SK-N-SH (cell line): ENCODE results near the gene MAP4. TPM values are rescaled to one million over a fixed set of nuclear protein-coding genes. Genes with fewer than 3 reads are reported as not detected.

Experiments
- CTCF ChIA-PET: fragments of 300-600, 350-600 bp; formaldehyde crosslinking; extraction: SDS; loops from one replicate; lab custom pipeline; 2021; lab: Yijun Ruan, JAX
- POLR2A ChIA-PET: fragments of 350-600 bp; sonication (Branson Sonifier 250); formaldehyde crosslinking; extraction: SDS; loops from one replicate; lab custom pipeline; 2020; ENCODE audit warnings: antibody characterized with exemption, inconsistent platforms; lab: Yijun Ruan, JAX
- DNase-seq: peaks from one replicate; pipeline ENCODE4 v3.0.0; 2012
- H2AFZ ChIP-seq: fragments of 200-600 bp; sonication (generic); 2 replicates; pipeline ENCODE4 v1.8.1; 2016; ENCODE audit warnings: antibody characterized with exemption, mild to moderate bottlenecking, low read depth
- H3F3A ChIP-seq: fragments of 200-600 bp; sonication (generic); replicated peaks from 2 replicates; pipeline ENCODE3; 2016; ENCODE audit warnings: antibody characterized with exemption, mild to moderate bottlenecking; ENCODE audit not compliant: insufficient read depth
- H3K27ac ChIP-seq, 2 experiments: fragments of 200-500 bp in 1 of 2; fragments of 200-600 bp in 1 of 2; sonication (Bioruptor generic) in 1 of 2; sonication (generic), shearing (Covaris generic) in 1 of 2; 2 replicates each; pipeline versions ENCODE4 v1.5.1 to v1.6.1; 2014 to 2016; ENCODE audit warnings: low read depth in 2 of 2, inconsistent platforms in 1 of 2, low read length in 1 of 2, mild to moderate bottlenecking in 1 of 2, mixed read lengths in 1 of 2
- H3K27me3 ChIP-seq: fragments of 200-600 bp; sonication (generic), shearing (Covaris generic); 2 replicates; pipeline ENCODE4 v1.6.1; 2016; ENCODE audit warnings: mixed run types; ENCODE audit not compliant: insufficient read depth
- H3K36me3 ChIP-seq, 2 experiments: fragments of 200-500 bp in 1 of 2; fragments of 200-600 bp in 1 of 2; sonication (Bioruptor generic) in 1 of 2; sonication (generic) in 1 of 2; replicated peaks in 1 of 2; 2 replicates each; pipeline versions ENCODE3 to v1.5.1; 2014 to 2016; ENCODE audit warnings: low read length in 1 of 2, mild to moderate bottlenecking in 1 of 2; ENCODE audit not compliant: insufficient read depth in 2 of 2, control insufficient read depth in 1 of 2
- H3K4me1 ChIP-seq, 2 experiments: fragments of 200-500 bp in 1 of 2; fragments of 200-600 bp in 1 of 2; sonication (Bioruptor generic) in 1 of 2; sonication (generic), shearing (Covaris generic) in 1 of 2; 2 replicates each; pipeline versions ENCODE4 v1.5.1 to v1.6.1; 2014 to 2016; ENCODE audit warnings: low read depth in 1 of 2, low read length in 1 of 2, mixed run types in 1 of 2; ENCODE audit not compliant: insufficient read depth in 2 of 2, control insufficient read depth in 1 of 2
- H3K4me2 ChIP-seq: fragments of 200-600 bp; sonication (generic), shearing (Covaris generic); 2 replicates; pipeline ENCODE4 v1.6.1; 2017; ENCODE audit warnings: mixed run types
- H3K4me3 ChIP-seq, 2 experiments: fragments of 200-500 bp in 1 of 2; fragments of 200-600 bp in 1 of 2; sonication (Bioruptor generic) in 1 of 2; sonication (generic), shearing (Covaris generic) in 1 of 2; 2 replicates each; pipeline versions ENCODE4 v1.5.1 to v1.8.1; 2014 to 2016; ENCODE audit warnings: low read depth in 2 of 2, inconsistent platforms in 1 of 2, low read length in 1 of 2, mild to moderate bottlenecking in 1 of 2, mixed read lengths in 1 of 2, moderate library complexity in 1 of 2
- H3K79me2 ChIP-seq: fragments of 200-600 bp; sonication (generic); 2 replicates; pipeline ENCODE4 v1.8.1; 2017; ENCODE audit warnings: mild to moderate bottlenecking; ENCODE audit not compliant: insufficient read depth
- H3K9ac ChIP-seq: fragments of 200-600 bp; sonication (generic); 2 replicates; pipeline ENCODE4 v1.6.1; 2017; ENCODE audit warnings: mixed run types
- H3K9me2 ChIP-seq: fragments of 200-600 bp; sonication (generic); 2 replicates; pipeline ENCODE4 v1.6.1; 2017; ENCODE audit warnings: mixed run types
- H3K9me3 ChIP-seq: fragments of 200-600 bp; sonication (generic); 2 replicates; pipeline ENCODE4 v1.6.1; 2017; ENCODE audit warnings: mixed run types, mild to moderate bottlenecking, moderate library complexity
- H4K20me1 ChIP-seq: fragments of 200-600 bp; sonication (generic); 2 replicates; pipeline ENCODE4 v1.6.1; 2017; ENCODE audit warnings: mild to moderate bottlenecking, mixed run types; ENCODE audit not compliant: insufficient read depth
- CTCF ChIP-seq: fragments of 200-600 bp; sonication (generic); IDR thresholded peaks from 2 replicates; pipeline ENCODE4 v1.6.1; 2017; ENCODE audit warnings: antibody characterized with exemption, mild to moderate bottlenecking, moderate library complexity
- FOXM1 ChIP-seq: IDR thresholded peaks from 2 replicates; pipeline ENCODE4 v1.4.0; 2012; ENCODE audit warnings: low read depth, mild to moderate bottlenecking
- GABPA ChIP-seq: IDR thresholded peaks from 2 replicates; pipeline ENCODE4 v1.4.0; 2012; ENCODE audit warnings: low read depth, mild to moderate bottlenecking
- IRF3 ChIP-seq: fragments of 150-350 bp; IDR thresholded peaks from 2 replicates; pipeline ENCODE4 v1.6.1; 2016; ENCODE audit warnings: mild to moderate bottlenecking, low read depth, low read length
- JUND ChIP-seq: IDR thresholded peaks from 2 replicates; pipeline ENCODE4 v1.4.0; 2012
- MAX ChIP-seq: IDR thresholded peaks from 2 replicates; pipeline ENCODE4 v1.4.0; 2012; ENCODE audit warnings: low read depth
- MEF2A ChIP-seq: IDR thresholded peaks from 2 replicates; pipeline ENCODE4 v1.4.0; 2012; ENCODE audit warnings: low read depth, borderline replicate concordance
- MXI1 ChIP-seq: IDR thresholded peaks from 2 replicates; pipeline ENCODE4 v1.6.1; 2012; ENCODE audit warnings: mild to moderate bottlenecking, low read depth, low read length, improper control_type of control experiment
- NFIC ChIP-seq: IDR thresholded peaks from 2 replicates; pipeline ENCODE4 v1.4.0; 2012; ENCODE audit warnings: borderline replicate concordance
- NRF1 ChIP-seq: IDR thresholded peaks from 2 replicates; pipeline ENCODE4 v1.6.1; 2012; ENCODE audit warnings: low read depth, mild to moderate bottlenecking, low read length
- PBX3 ChIP-seq: IDR thresholded peaks from 2 replicates; pipeline ENCODE4; 2012
- RCOR1 ChIP-seq: fragments of 150-350 bp; IDR thresholded peaks from 2 replicates; pipeline ENCODE4 v1.6.1; 2017; ENCODE audit warnings: antibody characterized with exemption, low read length
- REST ChIP-seq: IDR thresholded peaks from 2 replicates; pipeline ENCODE4 v1.6.1; 2012; ENCODE audit warnings: mild to moderate bottlenecking, low read depth, low read length, moderate library complexity
- RFX5 ChIP-seq: IDR thresholded peaks from 2 replicates; pipeline ENCODE4 v1.6.1; 2012; ENCODE audit warnings: mild to moderate bottlenecking, improper control_type of control experiment, low read length
- RXRA ChIP-seq: IDR thresholded peaks from 2 replicates; pipeline ENCODE4 v1.4.0; 2012; ENCODE audit warnings: low read depth, mild to moderate bottlenecking, borderline replicate concordance
- SIN3A ChIP-seq: IDR thresholded peaks from 2 replicates; pipeline ENCODE4 v1.6.1; 2012; ENCODE audit warnings: low read depth, mild to moderate bottlenecking, low read length, moderate library complexity, borderline replicate concordance
- SMC3 ChIP-seq: IDR thresholded peaks from 2 replicates; pipeline ENCODE4 v1.6.1; 2012; ENCODE audit warnings: low read depth, low read length, improper control_type of control experiment
- TEAD4 ChIP-seq: IDR thresholded peaks from 2 replicates; pipeline ENCODE4 v1.4.0; 2012; ENCODE audit warnings: mild to moderate bottlenecking, borderline replicate concordance; ENCODE audit not compliant: insufficient read depth
- USF1 ChIP-seq: IDR thresholded peaks from 2 replicates; pipeline ENCODE4 v1.4.0; 2012; ENCODE audit warnings: low read depth, borderline replicate concordance
- WGBS: methylation state at CpG from one replicate; pipeline ENCODE4 v1.1.6; 2017; ENCODE audit warnings: low lambda C conversion rate; 5-methylcytosine and 5-hydroxymethylcytosine counted together
- polyA plus RNA-seq, 3 experiments: library from polyadenylated mRNA; depleted of rRNA; stranded (reverse); fragments of >200 nt; gene quantifications; 2 replicates each; pipeline ENCODE4 v1.2.3, GENCODE V29; 2012

Gene MAP4
- polyA plus RNA-seq, 1 of the 3 experiments (the other 2 are of a cell fraction) = 121 TPM

- H3K4me2 ChIP-seq = no peak overlapping the region
- H3K4me1 ChIP-seq = no peaks in the 10 kb centered on the region
- no peak overlapping the region for H3K27ac ChIP-seq
- H3K4me3 ChIP-seq = no peak overlapping the region
- TF ChIP-seq NFIC (no peak), NRF1 (no peak), SIN3A (no peak), RFX5 (no peak), RCOR1 (no peak), IRF3 (no peak), MXI1 (no peak), SMC3 (no peak), MAX (no peak), USF1 (no peak), FOXM1 (no peak), RXRA (no peak), MEF2A (no peak), TEAD4 (no peak), GABPA (no peak), PBX3 (no peak), JUND (no peak), CTCF (no peak), REST (no peak)
- DNase-seq = no peak
- no peak overlapping the region for H2AFZ ChIP-seq
- H3K9me3 ChIP-seq = no peaks in the 10 kb centered on the region
- 97% methylated on average over 19 of the region's 21 CpGs for WGBS
- H4K20me1 ChIP-seq = peaks cover 12% of the 10 kb centered on the region; the same call in 1 of the 2 replicates
- ChIA-PET CTCF (interaction anchor here (1.0 to 2.2 kb wide), 4 partner anchors 11 to 295 kb away, joined by 3 to 7 read pairs (median 4); no protein-coding TSS in a partner anchor), POLR2A (no interaction called here)
- H3K36me3 ChIP-seq = peaks cover 44 to 50% of the 10 kb centered on the region in 2 experiments
- peaks cover 3% of the 10 kb centered on the region; the same call in 1 of the 2 replicates for H3K79me2 ChIP-seq
- H3K9ac ChIP-seq = no peak overlapping the region
- H3K9me2 ChIP-seq = no peaks in the 10 kb centered on the region
- no peaks in the 10 kb centered on the region for H3K27me3 ChIP-seq
- H3F3A ChIP-seq = peaks cover 15% of the 10 kb centered on the region
Measured at GRCh38 chr3:47855461-47856383, 160.5 kb downstream of the MAP4 start.
